GM18502 (cell line): Measurements from ENCODE around the gene CPLX3.
"Not testable (repeated sequence)": the region's sequence is repeated elsewhere in the genome, so short reads cannot be mapped to it uniquely, and the experiment has no call there.

Source experiments
- ATAC-seq: cut with Tn5 transposase; IDR thresholded peaks from one replicate; pipeline ENCODE4 v1.9.1; 2021; ENCODE audit warnings: mild to moderate bottlenecking; ENCODE audit not compliant: unreplicated experiment, poor library complexity

Gene CPLX3

GRCh38 chr15:74826364-74826819 lies at the start of gene CPLX3:
CPLX3 (plus strand) TSS chr15:74826627; CDS start chr15:74826704, 77 bp downstream.
- no peak for ATAC-seq

- ATAC-seq = peak; percentile 38
Observed at GRCh38 chr15:74776821-74777768, 49.3 kb upstream of the CPLX3 start.

- ATAC-seq = no peak
Observed at GRCh38 chr15:74777769-74778598, 48.4 kb upstream of the CPLX3 start.

- ATAC-seq = no peak
Observed at GRCh38 chr15:74778599-74778970, 47.8 kb upstream of the CPLX3 start.

GRCh38 chr15:74779162-74779648 lies 47.2 kb upstream of the CPLX3 start:
- no peak for ATAC-seq

- ATAC-seq = no peak
Observed at GRCh38 chr15:74780523-74781430, 45.6 kb upstream of the CPLX3 start.

GRCh38 chr15:74781431-74782258 lies 44.8 kb upstream of the CPLX3 start, which contains the start of gene CSK:
CSK (plus strand) TSS chr15:74782080; CDS start chr15:74798298, 16,218 bp downstream.
- ATAC-seq = peak; percentile 46

- peak; percentile 16 for ATAC-seq
Observed at GRCh38 chr15:74782259-74783071, 44.0 kb upstream of the CPLX3 start.

- ATAC-seq = no peak
Observed at GRCh38 chr15:74783072-74783807, 43.2 kb upstream of the CPLX3 start.

- ATAC-seq = no peak
Observed at GRCh38 chr15:74783808-74784175, 42.6 kb upstream of the CPLX3 start.

GRCh38 chr15:74784426-74785193 lies 41.8 kb upstream of the CPLX3 start:
- no peak for ATAC-seq

- no peak for ATAC-seq
Observed at GRCh38 chr15:74785194-74786032, 41.0 kb upstream of the CPLX3 start.

GRCh38 chr15:74786081-74786480 lies 40.3 kb upstream of the CPLX3 start:
- ATAC-seq = not testable (repeated sequence)

- ATAC-seq = no peak
Observed at GRCh38 chr15:74786551-74787165, 39.8 kb upstream of the CPLX3 start.

GRCh38 chr15:74787251-74788041 lies 39.0 kb upstream of the CPLX3 start:
- peak; percentile 48 for ATAC-seq
